IMR-90 (cell line): ENCODE measurements around the gene RASSF9.

ENCODE experiments used
- CEBPB ChIP-seq: IDR thresholded peaks from 2 replicates; pipeline ENCODE4 v1.6.1; 2012; ENCODE audit warnings: low read depth, low read length, improper control_type of control experiment
- CHD1 ChIP-seq: IDR thresholded peaks from 2 replicates; pipeline ENCODE4 v1.6.1; 2012; ENCODE audit warnings: low read depth, low read length, improper control_type of control experiment
- CTCF ChIP-seq: conservative IDR thresholded peaks from 2 replicates; pipeline ENCODE4 v1.5.1; 2012; ENCODE audit warnings: mild to moderate bottlenecking, low read depth, low read length, improper control_type of control experiment
- NFE2L2 ChIP-seq: fragments of 150-350 bp; IDR thresholded peaks from 2 replicates; pipeline ENCODE4 v1.6.1; 2016; ENCODE audit warnings: low read depth, mild to moderate bottlenecking, low read length
- POLR2A ChIP-seq: IDR thresholded peaks from 2 replicates; pipeline ENCODE4 v1.6.1; 2012; ENCODE audit warnings: mild to moderate bottlenecking, low read depth, low read length
- RAD21 ChIP-seq: IDR thresholded peaks from 2 replicates; pipeline ENCODE4 v1.6.1; 2012; ENCODE audit warnings: low read length, improper control_type of control experiment
- RCOR1 ChIP-seq: IDR thresholded peaks from 2 replicates; pipeline ENCODE4 v1.6.1; 2012; ENCODE audit warnings: mild to moderate bottlenecking, low read length, improper control_type of control experiment; ENCODE audit not compliant: insufficient replicate concordance
- SMC3 ChIP-seq: fragments of 150-350 bp; IDR thresholded peaks from 2 replicates; pipeline ENCODE4 v1.6.1; 2016; ENCODE audit warnings: low read depth, mild to moderate bottlenecking, antibody characterized with exemption, low read length, moderate library complexity
- USF2 ChIP-seq: fragments of 150-350 bp; IDR thresholded peaks from 2 replicates; pipeline ENCODE4 v1.6.1; 2017; ENCODE audit warnings: mild to moderate bottlenecking, antibody characterized with exemption, low read length, low read depth

GRCh38 chr12:85781766-85782165 is 54.4 kb downstream of the RASSF9 start:
- TF ChIP-seq RCOR1 (no peak), CTCF (no peak), POLR2A (no peak), RAD21 (no peak), SMC3 (no peak), USF2 (no peak), CEBPB (no peak), CHD1 (no peak), NFE2L2 (no peak)
